OCI-LY3 (cell line): ENCODE results near the gene TCP11L1.
"Not testable (repeated sequence)": the region's sequence is repeated elsewhere in the genome, so short reads cannot be mapped to it uniquely, and the experiment has no call there.

Experiments
- H2AFZ ChIP-seq: fragments of 200-600, 300-600 bp; shearing (Covaris generic); 2 replicates; pipeline ENCODE4 v1.6.0; 2014; ENCODE audit warnings: antibody characterized with exemption, low read depth, low read length
- H3K27ac ChIP-seq: fragments of 200-600, 300-600 bp; sonication (generic); 2 replicates; pipeline ENCODE4 v1.5.1; 2014; ENCODE audit warnings: mild to moderate bottlenecking, low read length, moderate library complexity, mixed read lengths
- H3K27me3 ChIP-seq: fragments of 200-600, 300-600 bp; sonication (generic); 2 replicates; pipeline ENCODE4 v1.6.1; 2014; ENCODE audit warnings: low read depth, low read length, mixed read lengths
- H3K36me3 ChIP-seq: fragments of 200-600, 300-600 bp; sonication (generic); replicated peaks from 2 replicates; pipeline ENCODE3; 2014; ENCODE audit warnings: low read depth, low read length, mixed read lengths
- H3K4me1 ChIP-seq: fragments of 300-600, 200-600 bp; sonication (generic); 2 replicates; pipeline ENCODE4 v1.6.1; 2014; ENCODE audit warnings: low read length, mixed read lengths
- H3K4me2 ChIP-seq: fragments of 200-600, 300-600 bp; sonication (generic); 2 replicates; pipeline ENCODE4 v1.6.1; 2014; ENCODE audit warnings: low read length, mixed read lengths
- H3K4me3 ChIP-seq: fragments of 300-600, 200-600 bp; sonication (generic); 2 replicates; pipeline ENCODE4 v1.5.1; 2014; ENCODE audit warnings: antibody characterized with exemption, mild to moderate bottlenecking, low read length, moderate library complexity
- H3K79me2 ChIP-seq: fragments of 300-600, 200-600 bp; shearing (Covaris generic); 2 replicates; pipeline ENCODE4 v1.6.1; 2014; ENCODE audit warnings: mild to moderate bottlenecking, low read length, mixed read lengths
- H3K9ac ChIP-seq: fragments of 300-600, 200-600 bp; shearing (Covaris generic); 2 replicates; pipeline ENCODE4 v1.6.0; 2014; ENCODE audit warnings: mild to moderate bottlenecking, low read length, moderate library complexity
- H3K9me3 ChIP-seq: fragments of 200-600, 300-600 bp; shearing (Covaris generic); 2 replicates; pipeline ENCODE4 v1.6.1; 2014; ENCODE audit warnings: low read length, mixed read lengths; ENCODE audit not compliant: insufficient read depth
- H4K20me1 ChIP-seq: fragments of 200-600, 300-600 bp; sonication (generic); 2 replicates; pipeline ENCODE4 v1.6.1; 2016; ENCODE audit warnings: low read length, mixed read lengths; ENCODE audit not compliant: insufficient read depth
- CTCF ChIP-seq: fragments of 200-600, 300-600 bp; sonication (generic); IDR thresholded peaks from 2 replicates; pipeline ENCODE4 v1.5.1; 2014; ENCODE audit warnings: antibody characterized with exemption, low read length, low read depth
- EZH2phosphoT487 ChIP-seq: fragments of 200-600 bp; shearing (Covaris generic); IDR thresholded peaks from 2 replicates; pipeline ENCODE4 v1.6.1; 2018; ENCODE audit warnings: antibody characterized with exemption, mixed run types, low read depth

Gene TCP11L1

GRCh38 chr11:33045551-33046255 lies 6.3 kb downstream of the TCP11L1 start:
- Histone ChIP-seq H3K27ac (no peak overlapping the region), H3K4me3 (no peak overlapping the region), H3K4me2 (no peak overlapping the region), H3K79me2 (no peaks in the 10 kb centered on the region), H4K20me1 (no peaks in the 10 kb centered on the region), H3K36me3 (peaks cover 39% of the 10 kb centered on the region), H3K4me1 (peaks cover 7% of the 10 kb centered on the region), H3K27me3 (no peaks in the 10 kb centered on the region), H3K9me3 (no peaks in the 10 kb centered on the region), H3K9ac (no peak overlapping the region), H2AFZ (no peak overlapping the region)
- TF ChIP-seq EZH2phosphoT487, result no peak
- no peak for TF ChIP-seq CTCF

- H3K4me2 ChIP-seq, H3K27me3 ChIP-seq, H3K4me1 ChIP-seq, H3K27ac ChIP-seq, H3K9ac ChIP-seq, H3K79me2 ChIP-seq, H2AFZ ChIP-seq, H3K4me3 ChIP-seq, H4K20me1 ChIP-seq, H3K9me3 ChIP-seq: not testable (repeated sequence)
- peaks cover 36% of the 10 kb centered on the region for H3K36me3 ChIP-seq
Observed at GRCh38 chr11:33048701-33049100, 9.3 kb downstream of the TCP11L1 start.

GRCh38 chr11:33049565-33050408 lies 10.4 kb downstream of the TCP11L1 start:
- H3K9ac ChIP-seq, H3K9me3 ChIP-seq, H3K27ac ChIP-seq, H3K27me3 ChIP-seq, H3K4me1 ChIP-seq, H2AFZ ChIP-seq, H3K4me2 ChIP-seq, H3K79me2 ChIP-seq, H4K20me1 ChIP-seq, H3K4me3 ChIP-seq: not testable (repeated sequence)
- H3K36me3 ChIP-seq, result peaks cover 29% of the 10 kb centered on the region

- no peak overlapping the region for H2AFZ ChIP-seq
- no peak overlapping the region for H3K4me2 ChIP-seq
- H4K20me1 ChIP-seq, result no peaks in the 10 kb centered on the region
- no peak overlapping the region for H3K4me3 ChIP-seq
- H3K79me2 ChIP-seq, result no peaks in the 10 kb centered on the region
- no peaks in the 10 kb centered on the region for H3K4me1 ChIP-seq
- H3K9me3 ChIP-seq, result no peaks in the 10 kb centered on the region
- H3K9ac ChIP-seq, result no peak overlapping the region
- H3K36me3 ChIP-seq, result peaks cover 21% of the 10 kb centered on the region
- H3K27me3 ChIP-seq, result no peaks in the 10 kb centered on the region
- TF ChIP-seq CTCF, result no peak
- TF ChIP-seq EZH2phosphoT487, result no peak
- no peak overlapping the region for H3K27ac ChIP-seq
Observed at GRCh38 chr11:33052231-33052630, 12.9 kb downstream of the TCP11L1 start.

GRCh38 chr11:33055375-33055774 lies 16.0 kb downstream of the TCP11L1 start:
- no peaks in the 10 kb centered on the region for H3K9me3 ChIP-seq
- peaks cover 14% of the 10 kb centered on the region for H3K36me3 ChIP-seq
- no peak overlapping the region for H3K9ac ChIP-seq
- no peaks in the 10 kb centered on the region for H3K79me2 ChIP-seq
- no peaks in the 10 kb centered on the region for H4K20me1 ChIP-seq
- no peaks in the 10 kb centered on the region for H3K27me3 ChIP-seq
- no peak overlapping the region for H2AFZ ChIP-seq
- no peak for TF ChIP-seq CTCF
- TF ChIP-seq EZH2phosphoT487, result no peak
- no peaks in the 10 kb centered on the region for H3K4me1 ChIP-seq
- H3K4me2 ChIP-seq, result no peak overlapping the region
- no peak overlapping the region for H3K4me3 ChIP-seq
- no peak overlapping the region for H3K27ac ChIP-seq
